ENCODE measurements around the gene KLHDC9. TPM values are rescaled to one million over a fixed set of nuclear protein-coding genes. Genes with fewer than 3 reads are reported as not detected.
A peak's percentile ranks its signal among the peaks of the same experiment; 100 is the strongest.
"Not testable (repeated sequence)": the region's sequence is repeated elsewhere in the genome, so short reads cannot be mapped to it uniquely, and the experiment has no call there.

KLHDC9 gene
- total RNA-seq, 2 donors from 2014 or later: not detected

DNA sequence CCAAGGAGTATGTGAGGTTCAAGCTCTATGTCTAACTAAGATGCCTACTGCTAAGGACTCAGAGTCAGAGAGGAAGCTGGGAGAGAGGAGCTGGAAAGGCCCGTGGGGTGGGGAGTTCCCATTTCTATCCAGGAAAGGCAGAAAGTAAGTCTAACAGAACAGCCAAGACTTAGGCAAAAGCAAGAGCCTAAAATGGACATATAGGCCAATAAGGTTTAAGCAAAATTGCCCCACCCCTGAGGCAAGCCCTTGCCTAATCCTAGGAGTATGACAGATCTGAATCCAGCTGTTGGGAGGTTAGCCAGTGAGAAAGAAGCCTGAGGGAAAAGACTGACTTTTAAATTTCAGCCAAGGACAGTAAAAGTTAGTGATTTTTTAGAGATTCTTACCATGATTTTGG lies 1.6 kb upstream of the KLHDC9 start:
- Mint-ChIP-seq H3K9me3 (no peaks in the 10 kb centered on the region), H3K36me3 (ENCODE audit: low read depth) (peaks cover 33% of the 10 kb centered on the region), H3K27me3 (no peaks in the 10 kb centered on the region), H3K4me1 (peaks cover 32% of the 10 kb centered on the region), H3K4me3 (peak overlapping the region; percentile 34), H3K27ac (peak overlapping the region; percentile 47)
- ATAC-seq (replicated peaks): no peak

DNA sequence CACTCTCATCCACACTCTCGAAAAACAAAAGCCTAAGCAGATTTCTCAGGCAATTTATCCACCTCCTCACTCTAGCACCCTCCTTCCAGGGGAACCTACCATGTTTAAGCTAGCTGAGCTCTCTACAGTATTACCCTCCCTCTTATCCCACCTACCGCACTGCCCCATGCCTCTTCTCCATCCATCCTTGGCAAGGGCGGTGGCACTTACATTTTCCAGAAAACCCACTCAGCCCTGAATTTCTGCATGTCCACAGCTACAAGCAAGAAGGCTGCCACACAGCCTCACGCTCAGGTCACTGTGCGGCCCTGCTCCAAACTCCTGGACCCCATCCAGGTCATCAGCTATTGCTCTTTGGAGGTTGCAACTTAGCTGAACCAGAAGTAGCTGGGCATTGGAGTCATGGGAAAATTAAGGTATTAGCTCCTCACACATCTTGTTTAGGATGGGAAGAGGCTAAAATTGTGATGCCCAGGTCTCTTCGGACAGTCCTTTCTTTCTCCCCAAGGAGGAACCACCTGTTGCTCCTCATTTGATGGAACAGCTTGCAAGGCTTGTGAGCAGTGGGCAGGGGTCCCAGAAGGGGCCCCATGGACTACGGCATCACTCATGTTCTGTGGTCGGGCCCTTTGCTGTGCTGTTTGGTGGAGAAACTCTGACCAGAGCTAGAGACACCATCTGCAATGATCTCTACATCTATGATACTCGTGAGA lies 1.1 kb downstream of the KLHDC9 start:
- Mint-ChIP-seq H3K9me3 (no peaks in the 10 kb centered on the region), H3K4me3 (peak overlapping the region; percentile 73), H3K36me3 (ENCODE audit: low read depth) (peaks cover 56% of the 10 kb centered on the region), H3K4me1 (peaks cover 16% of the 10 kb centered on the region), H3K27me3 (no peaks in the 10 kb centered on the region), H3K27ac (no peak overlapping the region)
- ATAC-seq (replicated peaks): no peak

DNA sequence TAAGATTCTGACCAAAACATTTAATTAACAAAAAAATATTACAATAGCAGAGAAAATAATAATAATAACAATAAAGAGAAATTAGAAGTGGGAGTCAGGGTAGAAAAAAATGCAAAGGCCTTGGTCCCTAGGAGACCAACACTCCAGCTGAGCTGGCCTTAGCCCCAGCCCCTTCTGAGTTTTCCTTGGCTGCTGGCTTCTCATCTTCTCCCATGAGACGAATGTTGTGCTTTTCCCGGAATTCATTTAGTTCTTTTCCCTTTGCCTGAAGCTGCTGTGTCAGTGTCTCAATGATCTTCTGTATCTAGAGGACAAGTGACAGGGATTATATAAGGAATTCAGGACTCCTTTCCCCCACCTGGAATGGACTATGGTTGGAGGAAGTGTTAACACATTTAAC lies 2.4 kb downstream of the KLHDC9 start:
- Mint-ChIP-seq H3K36me3 (ENCODE audit: low read depth) (peaks cover 68% of the 10 kb centered on the region), H3K4me1 (peaks cover 21% of the 10 kb centered on the region), H3K27me3 (no peaks in the 10 kb centered on the region), H3K4me3 (no peak overlapping the region), H3K27ac (peak overlapping the region; percentile 52), H3K9me3 (no peaks in the 10 kb centered on the region)
- no peak for ATAC-seq (replicated peaks)

DNA sequence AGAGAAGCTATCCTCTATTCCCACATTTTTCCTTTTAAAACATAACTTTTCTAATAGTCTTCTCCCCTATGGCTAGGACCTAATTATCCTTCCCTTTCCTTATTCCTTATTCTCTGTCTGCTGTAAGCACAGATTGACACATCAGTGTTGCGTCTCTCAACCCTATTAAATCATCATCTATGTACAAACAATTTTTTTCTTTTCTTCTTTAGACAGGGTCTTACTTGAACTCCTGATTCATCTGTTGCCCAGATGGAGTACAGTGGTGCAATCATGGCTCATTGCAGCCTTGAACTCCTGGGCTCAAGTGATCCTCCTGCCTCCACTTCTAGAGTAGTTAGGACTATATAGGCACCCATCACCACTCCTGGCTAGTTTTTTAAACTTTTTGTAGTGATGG lies 8.3 kb downstream of the KLHDC9 start:
- no peak for ATAC-seq (replicated peaks)
- H3K27me3 Mint-ChIP-seq: no peaks in the 10 kb centered on the region
- H3K27ac Mint-ChIP-seq: peak overlapping the region; percentile 18
- H3K36me3 Mint-ChIP-seq (ENCODE audit: low read depth): peaks cover 78% of the 10 kb centered on the region
- no peaks in the 10 kb centered on the region for H3K9me3 Mint-ChIP-seq
- peaks cover 9% of the 10 kb centered on the region for H3K4me1 Mint-ChIP-seq
- no peak overlapping the region for H3K4me3 Mint-ChIP-seq

DNA sequence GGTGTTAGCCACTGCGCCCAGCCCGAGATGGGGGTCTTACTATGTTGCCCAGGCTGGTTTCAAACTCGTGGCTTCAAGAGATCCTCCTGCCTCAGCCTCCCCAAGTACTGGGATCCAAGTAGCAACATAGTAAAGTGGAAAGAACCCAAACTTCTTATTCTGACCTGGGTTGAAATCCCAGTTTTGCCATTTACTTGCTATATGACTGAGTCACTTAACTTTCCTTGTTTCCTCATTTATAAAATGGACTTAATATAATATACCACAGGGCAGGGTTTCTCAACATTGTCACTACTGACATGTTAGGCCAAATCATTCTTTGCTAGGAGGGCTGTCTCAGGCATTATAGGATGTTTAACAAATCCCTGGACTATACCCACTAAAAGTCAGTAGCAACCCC lies 13.0 kb downstream of the KLHDC9 start:
- peaks cover 80% of the 10 kb centered on the region for H3K36me3 Mint-ChIP-seq (ENCODE audit: low read depth)
- no peaks in the 10 kb centered on the region for H3K27me3 Mint-ChIP-seq
- no peaks in the 10 kb centered on the region for H3K9me3 Mint-ChIP-seq
- H3K4me1 Mint-ChIP-seq: peaks cover 26% of the 10 kb centered on the region
- no peak overlapping the region for H3K4me3 Mint-ChIP-seq
- no peak for ATAC-seq (replicated peaks)
- H3K27ac Mint-ChIP-seq: peak overlapping the region; percentile 78

DNA sequence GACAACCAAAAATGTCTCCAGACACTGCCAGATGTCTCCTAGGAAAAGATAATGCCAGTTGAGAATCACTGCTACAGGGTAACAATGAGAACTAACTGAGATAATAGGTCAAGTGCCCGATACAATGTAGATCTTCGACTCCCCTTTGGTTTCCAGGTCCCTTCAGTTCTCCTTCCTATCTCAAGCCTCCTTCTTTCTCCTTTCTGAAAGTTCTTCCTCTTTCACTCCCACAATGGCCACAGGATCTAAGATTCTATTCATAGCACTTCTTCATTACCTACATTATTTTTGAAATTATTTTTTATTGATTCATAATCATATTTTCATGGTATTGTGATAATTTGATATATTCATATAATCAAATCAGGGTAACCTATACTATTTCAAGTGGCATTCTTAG lies 13.4 kb downstream of the KLHDC9 start:
- H3K4me3 Mint-ChIP-seq: no peak overlapping the region
- H3K27me3 Mint-ChIP-seq: no peaks in the 10 kb centered on the region
- ATAC-seq (replicated peaks): no peak
- H3K4me1 Mint-ChIP-seq: peaks cover 30% of the 10 kb centered on the region
- no peaks in the 10 kb centered on the region for H3K9me3 Mint-ChIP-seq
- peak overlapping the region; percentile 78 for H3K27ac Mint-ChIP-seq
- peaks cover 80% of the 10 kb centered on the region for H3K36me3 Mint-ChIP-seq (ENCODE audit: low read depth)

DNA sequence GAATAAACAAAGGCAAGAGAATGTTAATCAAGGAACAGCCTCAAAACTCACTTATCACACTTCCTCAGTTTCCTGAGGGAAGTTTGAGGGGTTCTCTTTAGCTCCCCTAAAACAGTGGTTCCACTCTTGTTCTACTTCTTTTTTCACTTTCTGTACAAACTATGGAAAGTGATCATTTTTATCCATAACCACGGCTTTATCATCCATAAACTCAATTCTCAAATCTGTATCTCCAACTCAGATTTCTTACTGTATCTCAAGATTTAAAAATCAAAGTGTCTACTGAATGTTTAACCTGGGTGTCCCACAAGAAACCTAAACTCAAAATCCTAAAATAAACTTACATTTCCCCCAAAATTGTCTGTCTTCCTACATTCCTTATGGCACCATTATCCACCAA lies 15.8 kb downstream of the KLHDC9 start:
- Mint-ChIP-seq H3K4me3 (peak overlapping the region; percentile 93), H3K4me1 (peaks cover 29% of the 10 kb centered on the region), H3K9me3 (no peaks in the 10 kb centered on the region), H3K27ac (peak overlapping the region; percentile 80), H3K36me3 (ENCODE audit: low read depth) (peaks cover 87% of the 10 kb centered on the region), H3K27me3 (no peaks in the 10 kb centered on the region)
- ATAC-seq (replicated peaks): no peak

DNA sequence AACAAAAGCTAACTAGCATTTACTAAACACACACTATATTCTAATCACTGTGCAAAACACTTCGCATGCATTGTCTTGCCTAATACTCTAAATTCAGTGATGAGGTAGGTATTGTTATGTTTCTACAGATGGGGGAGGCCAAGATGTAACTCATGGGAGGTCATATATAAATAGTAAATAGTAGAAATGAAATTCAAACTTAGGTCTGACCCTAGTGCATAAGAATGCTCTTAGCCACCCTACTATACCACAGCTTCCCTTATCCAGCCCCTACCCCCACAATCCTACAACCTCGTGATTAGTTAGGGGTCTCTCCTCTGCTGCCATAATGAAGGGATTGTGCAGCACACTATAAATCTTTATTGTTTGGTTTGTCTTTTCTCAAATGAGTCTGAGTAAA lies 16.4 kb downstream of the KLHDC9 start:
- no peaks in the 10 kb centered on the region for H3K27me3 Mint-ChIP-seq
- ATAC-seq (replicated peaks): no peak
- H3K27ac Mint-ChIP-seq: peak overlapping the region; percentile 80
- H3K9me3 Mint-ChIP-seq: no peaks in the 10 kb centered on the region
- H3K36me3 Mint-ChIP-seq (ENCODE audit: low read depth): peaks cover 87% of the 10 kb centered on the region
- H3K4me3 Mint-ChIP-seq: peak overlapping the region; percentile 93
- H3K4me1 Mint-ChIP-seq: peaks cover 32% of the 10 kb centered on the region

DNA sequence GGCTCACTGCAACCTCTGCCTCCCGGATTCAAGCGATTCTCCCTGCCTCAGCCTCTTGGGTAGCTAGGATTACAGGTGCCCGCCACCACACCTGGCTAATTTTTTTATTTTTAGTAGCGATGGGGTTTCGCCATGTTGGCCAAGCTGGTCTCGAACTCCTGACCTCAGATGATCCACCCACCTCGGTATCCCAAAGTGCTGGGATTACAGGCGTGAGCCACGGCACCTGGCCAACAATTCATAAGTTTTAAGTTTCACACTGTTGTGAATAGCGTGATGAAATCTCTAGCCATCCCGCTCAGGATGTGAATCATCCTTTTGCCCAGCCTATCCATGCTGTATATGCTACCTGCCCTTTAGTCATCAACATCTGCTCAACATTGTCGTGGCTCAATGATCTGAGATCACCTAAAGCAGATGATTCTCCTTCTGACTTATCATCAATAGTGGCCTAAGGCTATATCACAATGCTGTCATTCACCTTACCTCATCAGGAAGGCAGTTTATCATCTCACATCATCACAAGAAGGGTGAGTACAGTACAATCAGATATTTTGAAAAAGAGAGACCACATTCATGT lies 17.1 kb downstream of the KLHDC9 start:
- H3K36me3 Mint-ChIP-seq (ENCODE audit: low read depth): peaks cover 89% of the 10 kb centered on the region

DNA sequence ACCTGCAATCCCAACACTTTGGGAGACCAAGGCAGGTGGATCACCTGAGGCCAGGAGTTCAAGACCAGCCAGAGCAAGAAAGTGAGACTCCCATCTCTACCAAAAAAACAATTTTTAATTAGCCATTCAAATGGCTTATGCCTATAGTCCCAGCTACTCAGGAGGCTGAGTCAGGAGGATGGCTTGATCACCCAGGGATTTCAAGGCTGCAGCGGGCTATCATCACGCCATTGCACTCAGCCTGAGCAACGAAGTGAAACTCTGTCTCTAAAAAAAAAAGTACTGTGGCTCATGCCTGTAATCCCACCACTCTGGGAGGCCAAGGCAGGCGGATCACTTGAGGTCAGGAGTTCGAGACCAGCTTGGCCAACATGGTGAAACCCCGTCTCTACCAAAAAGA lies 17.8 kb downstream of the KLHDC9 start:
- not testable (repeated sequence) for H3K9me3 Mint-ChIP-seq; ATAC-seq (replicated peaks); H3K27me3 Mint-ChIP-seq
- Mint-ChIP-seq H3K4me3 (peak overlapping the region; percentile 93), H3K27ac (peak overlapping the region; percentile 80), H3K36me3 (ENCODE audit: low read depth) (peaks cover 93% of the 10 kb centered on the region), H3K4me1 (peaks cover 37% of the 10 kb centered on the region)

More for the DNA sequence above, 17.1 kb downstream of the KLHDC9 start:
- peak overlapping the region; percentile 80 for H3K27ac Mint-ChIP-seq
- H3K9me3 Mint-ChIP-seq: no peaks in the 10 kb centered on the region
- peaks cover 37% of the 10 kb centered on the region for H3K4me1 Mint-ChIP-seq
- ATAC-seq (replicated peaks): peak; percentile 80
- no peaks in the 10 kb centered on the region for H3K27me3 Mint-ChIP-seq
- peak overlapping the region; percentile 93 for H3K4me3 Mint-ChIP-seq

DNA sequence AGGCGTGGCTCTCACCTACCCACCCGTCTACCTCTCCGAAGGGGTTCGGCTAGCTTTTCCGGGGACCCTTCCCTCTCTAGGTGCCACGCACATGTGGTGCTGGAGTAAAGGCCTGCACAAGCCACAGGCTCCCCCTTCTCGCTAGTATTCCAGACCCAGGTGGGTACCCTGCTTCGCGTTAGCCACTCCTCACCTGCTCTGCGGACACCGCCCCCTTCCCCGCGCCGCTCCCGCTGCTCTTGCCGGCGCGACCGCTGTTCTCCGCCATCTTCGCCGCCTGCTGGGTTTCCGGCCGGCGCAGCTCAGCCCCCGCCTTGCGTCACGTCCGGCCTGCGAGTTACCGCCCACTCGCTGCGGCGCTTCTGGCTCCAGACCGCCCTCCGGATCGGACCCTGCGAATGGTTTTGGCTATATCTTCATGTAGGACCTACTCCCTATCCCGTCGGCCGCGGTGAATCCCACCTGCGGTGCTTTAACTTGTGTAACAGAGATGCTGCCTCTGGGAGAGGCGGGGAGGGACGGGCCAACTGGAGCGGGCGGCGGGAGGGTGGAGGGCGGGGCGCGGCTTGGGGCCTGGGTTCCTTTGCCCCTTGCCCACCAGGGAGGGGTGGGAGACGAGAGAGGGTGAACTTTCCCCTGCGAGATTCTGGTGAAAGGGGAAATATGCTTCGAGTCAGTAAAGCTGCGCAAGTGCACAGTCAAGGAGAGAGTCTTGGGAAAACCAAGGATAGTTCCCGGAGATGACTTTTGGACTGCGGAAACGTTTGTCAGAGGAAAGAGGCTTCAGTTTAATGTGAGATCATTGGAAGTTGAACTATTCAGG lies 19.8 kb downstream of the KLHDC9 start, which contains the start of the genes NIT1 and PFDN2:
TSS of gene NIT1 (plus strand) at position 347 of the 823 bp plus-strand sequence. CDS start at position 419, 72 bp downstream.
TSS of gene PFDN2 (minus strand) at position 279 of the 823 bp plus-strand sequence. CDS start at position 268, 11 bp downstream.
- ATAC-seq (replicated peaks): peak; percentile 67
- Mint-ChIP-seq H3K9me3 (no peaks in the 10 kb centered on the region), H3K4me1 (peaks cover 38% of the 10 kb centered on the region), H3K36me3 (ENCODE audit: low read depth) (peaks cover 97% of the 10 kb centered on the region), H3K4me3 (peak within 1 kb of the TSS; percentile 93), H3K27me3 (no peaks in the 10 kb centered on the region), H3K27ac (peak within 1 kb of the TSS; percentile 80)

DNA sequence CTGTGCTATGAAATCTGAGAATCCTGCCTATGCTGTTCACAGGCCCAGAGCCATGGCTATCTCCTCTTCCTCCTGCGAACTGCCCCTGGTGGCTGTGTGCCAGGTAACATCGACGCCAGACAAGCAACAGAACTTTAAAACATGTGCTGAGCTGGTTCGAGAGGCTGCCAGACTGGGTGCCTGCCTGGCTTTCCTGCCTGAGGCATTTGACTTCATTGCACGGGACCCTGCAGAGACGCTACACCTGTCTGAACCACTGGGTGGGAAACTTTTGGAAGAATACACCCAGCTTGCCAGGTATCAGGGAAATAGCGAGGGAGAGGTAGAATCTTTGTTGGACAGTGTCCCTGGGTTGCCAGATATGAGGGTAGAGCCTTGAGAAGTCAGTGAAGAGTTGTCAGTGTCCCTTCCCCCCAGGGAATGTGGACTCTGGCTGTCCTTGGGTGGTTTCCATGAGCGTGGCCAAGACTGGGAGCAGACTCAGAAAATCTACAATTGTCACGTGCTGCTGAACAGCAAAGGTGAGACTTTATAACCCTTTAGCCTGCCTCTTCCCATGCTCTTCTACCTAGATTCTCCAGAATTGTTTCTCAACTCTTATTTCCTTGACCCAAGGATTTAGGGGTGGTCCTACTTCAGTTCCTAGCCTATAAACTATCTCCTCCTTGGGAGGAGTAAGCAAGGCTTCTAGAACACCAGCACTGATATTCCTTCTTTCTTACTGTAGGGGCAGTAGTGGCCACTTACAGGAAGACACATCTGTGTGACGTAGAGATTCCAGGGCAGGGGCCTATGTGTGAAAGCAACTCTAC lies 21.1 kb downstream of the KLHDC9 start:
- Mint-ChIP-seq H3K4me1 (peaks cover 32% of the 10 kb centered on the region), H3K36me3 (ENCODE audit: low read depth) (peaks cover 97% of the 10 kb centered on the region), H3K9me3 (no peaks in the 10 kb centered on the region)

DNA sequence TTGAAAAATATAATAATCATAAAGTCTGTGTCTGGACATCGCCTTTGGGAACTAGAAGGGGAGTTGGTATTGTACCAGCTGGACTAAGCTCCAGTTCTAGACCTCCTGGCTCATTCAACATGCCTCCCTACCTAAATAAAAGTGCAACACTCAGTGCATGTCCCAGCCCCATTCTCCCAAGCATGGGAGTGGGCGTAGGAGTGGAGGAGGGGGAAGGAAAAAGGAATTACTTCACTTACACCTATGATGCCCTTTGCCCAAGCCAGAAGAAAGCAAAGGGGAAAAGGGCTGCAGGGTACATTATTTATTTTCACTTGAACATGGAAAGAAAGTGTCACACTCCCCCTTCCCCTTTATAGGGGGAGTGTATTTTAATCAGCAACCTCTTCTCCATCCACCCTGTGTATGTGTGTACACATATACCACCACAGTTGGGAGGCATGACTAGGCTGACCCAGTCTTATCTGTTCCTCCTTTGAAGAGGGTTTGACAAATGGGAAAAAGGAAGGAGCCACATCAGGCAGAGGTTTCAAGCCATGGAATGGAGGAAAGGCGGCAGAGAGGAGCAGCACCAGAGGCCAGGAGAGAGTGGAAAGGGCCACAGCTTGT lies 23.0 kb downstream of the KLHDC9 start:
- Mint-ChIP-seq H3K36me3 (ENCODE audit: low read depth) (peaks cover 97% of the 10 kb centered on the region), H3K4me3 (no peak overlapping the region), H3K27me3 (no peaks in the 10 kb centered on the region), H3K27ac (peak overlapping the region; percentile 66), H3K9me3 (no peaks in the 10 kb centered on the region), H3K4me1 (peaks cover 22% of the 10 kb centered on the region)
- ATAC-seq (replicated peaks): no peak

More for the DNA sequence above, 21.1 kb downstream of the KLHDC9 start:
- Mint-ChIP-seq H3K27ac (peak overlapping the region; percentile 80), H3K4me3 (peak overlapping the region; percentile 93), H3K27me3 (no peaks in the 10 kb centered on the region)
- peak; percentile 64 for ATAC-seq (replicated peaks)

All from activated T-helper 17 cell treated with anti-CD3 and anti-CD28 coated beads, Interleukin-2, amount 50 U/mL, for 72 hours (primary cell).